NCI-H524 treated with DMSO at 0.1 percent for 48 hours (cell line): Measurements from ENCODE around the gene JUND.

Experiments
- DNase-seq: peaks from one replicate; lab custom pipeline; 2025; lab: John Stamatoyannopoulos, UW

JUND gene

GRCh38 chr19:18239303-18239702 lies 42.1 kb downstream of the JUND start:
- DNase-seq: no peak

- no peak for DNase-seq
These were observed 47.2 kb downstream of the JUND start for GRCh38 chr19:18234194-18234593.

- DNase-seq: no peak
These were observed 48.1 kb downstream of the JUND start for GRCh38 chr19:18233224-18233825.

GRCh38 chr19:18232540-18233223 lies 48.7 kb downstream of the JUND start:
- no peak for DNase-seq

- no peak for DNase-seq
These were observed 49.6 kb downstream of the JUND start for GRCh38 chr19:18231775-18232174.

- DNase-seq: no peak
These were observed 50.3 kb downstream of the JUND start for GRCh38 chr19:18230941-18231734.

- DNase-seq: no peak
These were observed 51.5 kb downstream of the JUND start for GRCh38 chr19:18229915-18230314.
